SU-DHL-6 (cell line): ENCODE measurements around the gene CTF1.

Source experiments
- EZH2phosphoT487 ChIP-seq: fragments of 200-600 bp; sonication (generic), shearing (Covaris generic); conservative IDR thresholded peaks from 2 replicates; pipeline ENCODE4 v1.6.1; 2018; ENCODE audit warnings: mild to moderate bottlenecking, antibody characterized with exemption, low read length, moderate library complexity, mixed read lengths
- TF ChIP-seq, protein P1 (sequence below): fragments of 200-600 bp; sonication (generic); IDR thresholded peaks from one replicate; pipeline ENCODE4 v1.5.1; 2017; ENCODE audit warnings: antibody characterized with exemption, mild to moderate bottlenecking, low read length, moderate library complexity; ENCODE audit not compliant: insufficient read depth, poor library complexity, severe bottlenecking

- TF ChIP-seq, protein P1, sequence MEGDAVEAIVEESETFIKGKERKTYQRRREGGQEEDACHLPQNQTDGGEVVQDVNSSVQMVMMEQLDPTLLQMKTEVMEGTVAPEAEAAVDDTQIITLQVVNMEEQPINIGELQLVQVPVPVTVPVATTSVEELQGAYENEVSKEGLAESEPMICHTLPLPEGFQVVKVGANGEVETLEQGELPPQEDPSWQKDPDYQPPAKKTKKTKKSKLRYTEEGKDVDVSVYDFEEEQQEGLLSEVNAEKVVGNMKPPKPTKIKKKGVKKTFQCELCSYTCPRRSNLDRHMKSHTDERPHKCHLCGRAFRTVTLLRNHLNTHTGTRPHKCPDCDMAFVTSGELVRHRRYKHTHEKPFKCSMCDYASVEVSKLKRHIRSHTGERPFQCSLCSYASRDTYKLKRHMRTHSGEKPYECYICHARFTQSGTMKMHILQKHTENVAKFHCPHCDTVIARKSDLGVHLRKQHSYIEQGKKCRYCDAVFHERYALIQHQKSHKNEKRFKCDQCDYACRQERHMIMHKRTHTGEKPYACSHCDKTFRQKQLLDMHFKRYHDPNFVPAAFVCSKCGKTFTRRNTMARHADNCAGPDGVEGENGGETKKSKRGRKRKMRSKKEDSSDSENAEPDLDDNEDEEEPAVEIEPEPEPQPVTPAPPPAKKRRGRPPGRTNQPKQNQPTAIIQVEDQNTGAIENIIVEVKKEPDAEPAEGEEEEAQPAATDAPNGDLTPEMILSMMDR = no peak
- TF ChIP-seq EZH2phosphoT487 = no peak
Measured at GRCh38 chr16:30953111-30953510, 56.7 kb downstream of the CTF1 start.
